ENCODE data around the gene COMMD9.

- TF ChIP-seq CTCF (conservative IDR thresholded peaks at IDR 0.05) (no peak), ZFX (IDR thresholded peaks at IDR 0.05) (no peak)
Observed at GRCh38 chr11:36240801-36241200, 48.4 kb downstream of the COMMD9 start.
